HEK293T (cell line): ENCODE data around the gene DYRK3.

Experiments
- CTCF ChIA-PET: fragments of 350-600 bp; formaldehyde crosslinking; extraction: SDS; loops from one replicate; lab custom pipeline; 2021; ENCODE audit warnings: antibody characterized with exemption, inconsistent platforms; lab: Yijun Ruan, JAX
- POLR2A ChIA-PET: fragments of 350-600 bp; formaldehyde crosslinking; extraction: SDS; loops from one replicate; lab custom pipeline; 2020; ENCODE audit warnings: antibody characterized with exemption, inconsistent platforms; lab: Yijun Ruan, JAX
- DNase-seq: peaks from one replicate; pipeline ENCODE4 v3.0.0; 2012; ENCODE audit warnings: mixed read lengths; ENCODE audit errors: extremely low spot score
- ARNT ChIP-seq: fragments of 450-650 bp; IDR thresholded peaks from 2 replicates; pipeline ENCODE4 v1.6.1; 2017; ENCODE audit warnings: mild to moderate bottlenecking
- BHLHE40 ChIP-seq: fragments of 450-650 bp; IDR thresholded peaks from 2 replicates; pipeline ENCODE4 v1.6.1; 2016; ENCODE audit warnings: mild to moderate bottlenecking, moderate library complexity, borderline replicate concordance
- CTBP1 ChIP-seq: fragments of 450-650 bp; IDR thresholded peaks from 2 replicates; pipeline ENCODE4 v1.6.1; 2016; ENCODE audit warnings: borderline replicate concordance
- ELF4 ChIP-seq: fragments of 450-650 bp; IDR thresholded peaks from 2 replicates; pipeline ENCODE4 v1.6.1; 2017; ENCODE audit warnings: antibody characterized with exemption
- FOXA1 ChIP-seq: fragments of 450-650 bp; IDR thresholded peaks from 2 replicates; pipeline ENCODE4 v1.6.1; 2016; ENCODE audit warnings: mild to moderate bottlenecking
- FOXK2 ChIP-seq: fragments of 450-650 bp; IDR thresholded peaks from 2 replicates; pipeline ENCODE4 v1.6.1; 2016; ENCODE audit warnings: mild to moderate bottlenecking
- FOXM1 ChIP-seq: fragments of 450-650 bp; IDR thresholded peaks from 2 replicates; pipeline ENCODE4 v1.6.1; 2017; ENCODE audit warnings: mild to moderate bottlenecking, borderline replicate concordance
- HDGF ChIP-seq: fragments of 450-650 bp; IDR thresholded peaks from 2 replicates; pipeline ENCODE4 v1.6.1; 2017; ENCODE audit warnings: antibody characterized with exemption, borderline replicate concordance
- L3MBTL2 ChIP-seq: fragments of 450-650 bp; conservative IDR thresholded peaks from 2 replicates; pipeline ENCODE4 v1.6.1; 2016; ENCODE audit warnings: mild to moderate bottlenecking
- LEF1 ChIP-seq: fragments of 450-650 bp; IDR thresholded peaks from 2 replicates; pipeline ENCODE4 v1.6.1; 2017; ENCODE audit warnings: mild to moderate bottlenecking, borderline replicate concordance
- NFRKB ChIP-seq: fragments of 450-650 bp; IDR thresholded peaks from 2 replicates; pipeline ENCODE4 v1.6.1; 2016; ENCODE audit warnings: mild to moderate bottlenecking, moderate library complexity
- PKNOX1 ChIP-seq: fragments of 450-650 bp; IDR thresholded peaks from 2 replicates; pipeline ENCODE4 v1.6.1; 2016
- SP1 ChIP-seq: fragments of 450-650 bp; IDR thresholded peaks from 2 replicates; pipeline ENCODE4 v1.6.1; 2017
- SUZ12 ChIP-seq: fragments of 450-650 bp; IDR thresholded peaks from 2 replicates; pipeline ENCODE4 v1.6.1; 2016; ENCODE audit warnings: mild to moderate bottlenecking
- TARDBP ChIP-seq: fragments of 450-650 bp; IDR thresholded peaks from 2 replicates; pipeline ENCODE4 v1.6.1; 2016
- ZNF384 ChIP-seq: fragments of 450-650 bp; IDR thresholded peaks from 2 replicates; pipeline ENCODE4 v1.6.1; 2016

DYRK3 gene

DNA sequence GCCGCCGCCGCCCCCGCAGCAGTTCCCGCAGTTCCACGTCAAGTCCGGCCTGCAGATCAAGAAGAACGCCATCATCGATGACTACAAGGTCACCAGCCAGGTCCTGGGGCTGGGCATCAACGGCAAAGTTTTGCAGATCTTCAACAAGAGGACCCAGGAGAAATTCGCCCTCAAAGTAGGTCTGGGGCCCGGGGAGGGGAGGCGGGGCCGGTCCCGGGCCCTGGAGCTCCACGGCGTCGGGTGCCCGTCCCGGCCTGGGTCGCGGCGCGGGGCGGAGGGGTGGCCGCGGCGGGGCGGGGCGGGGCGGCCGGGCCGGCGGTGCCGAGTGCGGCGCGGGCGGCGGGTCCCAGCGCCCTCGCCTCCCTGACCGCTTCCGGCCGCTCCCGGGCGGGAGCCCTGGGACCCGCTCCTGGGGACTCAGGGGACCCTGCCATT lies 50.0 kb downstream of the DYRK3 start:
- POLR2A ChIA-PET = no interaction called here
- TF ChIP-seq FOXA1 = no peak
- no peak for TF ChIP-seq FOXM1
- TF ChIP-seq PKNOX1 = no peak
- TF ChIP-seq HDGF = no peak
- TF ChIP-seq FOXK2 = no peak
- TF ChIP-seq L3MBTL2 = no peak
- TF ChIP-seq ZNF384 = no peak
- no peak for TF ChIP-seq ELF4
- TF ChIP-seq TARDBP = no peak
- no peak for TF ChIP-seq SUZ12
- TF ChIP-seq LEF1 = no peak
- no peak for TF ChIP-seq BHLHE40
- no peak for TF ChIP-seq ARNT
- no peak for TF ChIP-seq NFRKB
- no peak for TF ChIP-seq CTBP1
- TF ChIP-seq SP1 = no peak
- peak; percentile 67 for DNase-seq
- CTCF ChIA-PET = interaction anchor here (0.6 kb wide), 1 partner anchor 210 kb away, joined by 3 read pairs; no protein-coding TSS in a partner anchor

DNA sequence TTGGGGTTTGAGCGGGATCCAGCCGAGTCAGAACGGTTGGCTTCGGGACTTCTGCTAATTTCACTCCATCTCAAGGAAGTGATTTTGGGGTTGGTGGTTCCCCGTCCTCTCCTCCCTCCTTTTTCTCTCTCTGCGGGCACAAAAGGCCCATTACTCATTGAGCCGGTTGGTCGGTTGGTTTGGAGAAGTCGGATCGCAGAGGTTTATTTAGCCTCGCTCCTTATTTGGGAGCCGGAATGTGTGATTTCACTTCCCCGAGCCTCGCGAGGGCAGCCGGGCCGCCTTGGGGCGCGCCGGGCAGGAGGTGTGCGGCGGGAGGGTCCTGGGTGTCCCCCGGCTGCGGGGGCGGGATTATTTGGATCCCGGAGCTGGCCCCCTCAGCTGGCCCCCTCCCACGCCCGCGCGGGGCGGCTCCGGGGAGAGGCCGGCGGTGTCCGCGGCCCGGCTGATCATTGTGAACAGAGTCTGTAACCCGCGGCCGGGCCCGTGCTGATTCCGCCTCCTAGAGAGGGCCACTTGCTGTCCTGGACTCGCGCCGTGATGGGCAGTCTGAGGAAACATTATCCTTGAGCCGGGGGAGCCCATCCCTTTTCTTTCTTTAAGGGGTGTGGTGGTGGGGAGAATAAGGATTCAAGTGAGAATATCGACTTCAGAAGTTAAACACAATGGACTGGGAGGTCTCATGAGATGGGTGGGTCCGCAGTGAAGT lies 50.6 kb downstream of the DYRK3 start:
- DNase-seq = peak; percentile 70
- TF ChIP-seq NFRKB = no peak
- TF ChIP-seq FOXM1 = no peak
- no peak for TF ChIP-seq PKNOX1
- no peak for TF ChIP-seq CTBP1
- TF ChIP-seq L3MBTL2 = peak; percentile 27; the same call in 1 of the 2 replicates
- no peak for TF ChIP-seq LEF1
- no peak for TF ChIP-seq SP1
- TF ChIP-seq ZNF384 = no peak
- CTCF ChIA-PET = interaction anchor here (0.6 kb wide), 1 partner anchor 209 kb away, joined by 3 read pairs; no protein-coding TSS in a partner anchor
- POLR2A ChIA-PET = no interaction called here

- CTCF ChIA-PET = no interaction called here
- POLR2A ChIA-PET = no interaction called here
- TF ChIP-seq L3MBTL2 (no peak), SP1 (no peak), ELF4 (no peak), ARNT (no peak)
- no peak for DNase-seq
These were observed 51.3 kb downstream of the DYRK3 start for GRCh38 chr1:206686478-206687249.

DNA sequence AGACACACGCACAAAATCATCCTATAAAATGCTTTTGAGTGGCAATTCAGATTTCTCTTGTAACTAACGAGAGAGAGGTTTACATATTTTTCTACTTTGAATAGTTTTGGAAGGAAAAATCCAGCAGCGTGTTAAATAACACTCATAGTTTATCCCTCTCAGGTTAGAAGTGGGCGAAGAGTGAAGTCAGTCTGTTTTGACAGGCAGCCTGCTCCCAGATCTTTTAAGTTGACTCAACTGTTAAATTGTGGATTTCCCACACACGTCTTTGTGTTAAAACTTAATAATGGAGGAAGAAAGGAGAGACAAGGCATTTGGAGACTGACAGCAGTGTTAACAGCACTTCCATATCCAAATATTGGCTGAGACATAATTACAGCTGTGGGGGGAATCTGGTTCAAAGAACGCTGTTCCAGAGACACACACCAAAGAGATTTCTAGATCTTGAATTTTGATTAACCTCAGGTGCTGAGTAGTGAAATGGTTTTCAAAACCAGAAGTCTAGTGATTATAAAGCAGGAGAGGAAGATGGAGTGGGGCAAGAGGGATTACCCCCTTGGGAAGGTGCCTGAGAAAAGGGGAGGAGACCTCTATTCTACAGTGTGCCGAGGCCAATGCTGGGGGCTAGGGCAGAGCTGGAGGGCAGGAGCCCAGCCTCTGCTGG lies 52.0 kb downstream of the DYRK3 start:
- ChIA-PET POLR2A (no interaction called here), CTCF (no interaction called here)
- TF ChIP-seq CTBP1 (no peak), L3MBTL2 (no peak), FOXM1 (no peak), ZNF384 (no peak)
- DNase-seq = no peak

- CTCF ChIA-PET = no interaction called here
- DNase-seq = no peak
- POLR2A ChIA-PET = no interaction called here
- no peak for TF ChIP-seq FOXM1
- no peak for TF ChIP-seq TARDBP
- TF ChIP-seq ELF4 = no peak
- TF ChIP-seq BHLHE40 = no peak
- no peak for TF ChIP-seq SUZ12
- TF ChIP-seq LEF1 = no peak
- no peak for TF ChIP-seq SP1
- TF ChIP-seq NFRKB = no peak
These were observed 52.6 kb downstream of the DYRK3 start for GRCh38 chr1:206687915-206688442.

DNA sequence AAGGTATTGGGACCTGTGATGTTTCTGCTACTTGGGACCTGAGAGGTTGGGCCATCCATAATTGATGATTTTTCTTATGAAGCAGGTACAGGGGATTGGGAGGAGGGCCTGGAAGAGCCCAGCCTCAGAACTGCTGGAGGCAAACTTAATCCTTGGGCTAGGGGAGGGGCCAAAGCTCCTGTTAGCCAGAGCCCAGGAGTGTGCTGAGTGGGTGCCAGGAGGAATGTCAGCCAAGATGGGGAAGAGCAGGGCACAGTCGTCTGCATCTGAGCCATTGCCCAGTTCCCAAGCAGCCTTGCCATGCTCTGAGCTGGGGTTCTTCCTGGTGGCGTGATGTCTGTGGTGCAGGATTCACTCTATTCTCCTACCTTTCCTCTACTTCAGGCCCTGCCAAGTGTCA lies 55.2 kb downstream of the DYRK3 start:
- TF ChIP-seq L3MBTL2 (no peak), LEF1 (no peak), TARDBP (no peak), FOXK2 (no peak), BHLHE40 (no peak), NFRKB (no peak), FOXM1 (no peak), FOXA1 (no peak), ARNT (no peak)
- POLR2A ChIA-PET = no interaction called here
- no peak for DNase-seq
- CTCF ChIA-PET = interaction anchor here (0.6 to 1.1 kb wide), 2 partner anchors 26 to 27 kb away, joined by 4 read pairs; no protein-coding TSS in a partner anchor
